Tibial nerve (tissue), 4 donors: ENCODE measurements around the gene PRSS22. TPM values are rescaled to one million over a fixed set of nuclear protein-coding genes. Genes with fewer than 3 reads are reported as not detected.
A peak's percentile ranks its signal among the peaks of the same experiment; 100 is the strongest.

ENCODE experiments used
- DNase-seq, 2 donors: peaks; one replicate each; pipeline ENCODE4 v3.0.0-alpha.2; 2019; ENCODE audit warnings: low spot score in 2 of 2
- H3K27ac ChIP-seq, 4 donors: fragments of 200-600 bp; sonication (generic) in 3 of 4; one replicate each; pipeline ENCODE4 v1.5.1; 2017 to 2019; ENCODE audit warnings: mild to moderate bottlenecking in 1 of 4
- H3K27me3 ChIP-seq, 2 donors: fragments of 200-600 bp; sonication (generic) in 1 of 2; one replicate each; pipeline versions ENCODE4 v1.5.1 to v1.6.0; 2017 to 2019
- H3K36me3 ChIP-seq, 3 donors: fragments of 200-600 bp; sonication (generic); one replicate each; pipeline ENCODE4 v1.5.1; 2018 to 2019
- H3K4me1 ChIP-seq, 4 donors: fragments of 200-600 bp; sonication (generic) in 3 of 4; one replicate each; pipeline ENCODE4 v1.5.1; 2017 to 2019
- H3K4me3 ChIP-seq, 4 donors: fragments of 200-600 bp; sonication (generic) in 3 of 4; one replicate each; pipeline ENCODE4 v1.5.1; 2017 to 2019; ENCODE audit warnings: mild to moderate bottlenecking in 1 of 4, moderate library complexity in 1 of 4
- H3K9me3 ChIP-seq, 4 donors: fragments of 200-600 bp; sonication (generic) in 3 of 4; one replicate each; pipeline ENCODE4 v1.5.1; 2017 to 2019
- CTCF ChIP-seq, 5 experiments: fragments of 200-600 bp in 3 of 5; fragments of 450-650 bp in 2 of 5; sonication (generic) in 3 of 5; IDR thresholded peaks; one replicate each; pipeline ENCODE4 v1.5.1; 2016 to 2019; ENCODE audit warnings: antibody characterized with exemption in 5 of 5, mild to moderate bottlenecking in 3 of 5, moderate library complexity in 2 of 5
- EP300 ChIP-seq, 2 donors: sonication (generic); formaldehyde crosslinking; IDR thresholded peaks; one replicate each; pipeline ENCODE4 v1.6.1; 2017; ENCODE audit warnings: antibody characterized with exemption in 2 of 2, mild to moderate bottlenecking in 1 of 2
- POLR2A ChIP-seq, 2 donors: fragments of 450-650 bp; IDR thresholded peaks; one replicate each; pipeline ENCODE4 v1.6.1; 2017; ENCODE audit warnings: antibody characterized with exemption in 2 of 2, mild to moderate bottlenecking in 2 of 2, moderate library complexity in 2 of 2
- WGBS, 2 donors: methylation state at CpG; one replicate each; pipeline ENCODE4 v1.1.5; 2018; 5-methylcytosine and 5-hydroxymethylcytosine counted together
- total RNA-seq, 4 donors: library from RNA; depleted of rRNA; stranded (reverse); fragments of >200 nt; gene quantifications; one replicate each; pipeline ENCODE4 v1.1.0, GENCODE V29; 2016

PRSS22 gene
- total RNA-seq, 4 donors from 2014 or later, result not detected

- peak overlapping the region; percentile 65 to 96 (median 83) for H3K27ac ChIP-seq
- peak overlapping the region; percentile 56 to 83 (median 60) for H3K4me3 ChIP-seq
- no peaks in the 10 kb centered on the region for H3K9me3 ChIP-seq
- peak; percentile 92 to 97 for DNase-seq
- peaks cover 0 to 7% of the 10 kb centered on the region in 2 donors for H3K27me3 ChIP-seq
- TF ChIP-seq CTCF (IDR thresholded peaks at IDR 0.05), result peak; percentile 92 to 99 (median 97)
- TF ChIP-seq POLR2A (IDR thresholded peaks at IDR 0.05), result peak in 1 of 2 donors; percentile 36
- peak; percentile 41 to 87 for TF ChIP-seq EP300 (IDR thresholded peaks at IDR 0.05)
- peaks cover 0 to 17% (median 3%) of the 10 kb centered on the region in 4 donors for H3K4me1 ChIP-seq
- no peaks in the 10 kb centered on the region for H3K36me3 ChIP-seq
- WGBS, 2 donors, result 1% methylated on average over 34 to 42 of the region's 45 CpGs
These were observed 10.2 kb upstream of the PRSS22 start for GRCh38 chr16:2867987-2868789.

- DNase-seq, result no peak
- Histone ChIP-seq H3K36me3 (no peaks in the 10 kb centered on the region), H3K9me3 (no peaks in the 10 kb centered on the region), H3K27ac (peak overlapping the region; percentile 65 to 96 (median 83)), H3K4me1 (peaks cover 0 to 17% (median 3%) of the 10 kb centered on the region in 4 donors), H3K27me3 (peaks cover 0 to 7% of the 10 kb centered on the region in 2 donors), H3K4me3 (peak overlapping the region; percentile 56 to 83 (median 60))
- TF ChIP-seq EP300 (IDR thresholded peaks at IDR 0.05), result no peak
- TF ChIP-seq POLR2A (IDR thresholded peaks at IDR 0.05), result no peak
- no peak for TF ChIP-seq CTCF (IDR thresholded peaks at IDR 0.05)
- WGBS, 2 donors, result 29 to 38% methylated on average over 8 of the region's 8 CpGs
These were observed 9.7 kb upstream of the PRSS22 start for GRCh38 chr16:2867661-2867986.

GRCh38 chr16:2866431-2866830, 8.5 kb upstream of the PRSS22 start:
- Histone ChIP-seq H3K27ac (no peak overlapping the region), H3K9me3 (peaks cover 0 to under 1% (median 0%) of the 10 kb centered on the region in 4 donors), H3K36me3 (no peaks in the 10 kb centered on the region), H3K4me1 (peaks cover 0 to 17% (median 3%) of the 10 kb centered on the region in 4 donors), H3K4me3 (no peak overlapping the region), H3K27me3 (peaks cover 0 to 7% of the 10 kb centered on the region in 2 donors)
- 55 to 62% methylated on average over 4 of the region's 4 CpGs for WGBS, 2 donors
- DNase-seq, result no peak
- TF ChIP-seq EP300 (IDR thresholded peaks at IDR 0.05), result no peak
- TF ChIP-seq CTCF (IDR thresholded peaks at IDR 0.05), result no peak
- no peak for TF ChIP-seq POLR2A (IDR thresholded peaks at IDR 0.05)

- no peak for DNase-seq
- H3K36me3 ChIP-seq, result no peaks in the 10 kb centered on the region
- H3K4me1 ChIP-seq, result peaks cover 0 to 17% (median 3%) of the 10 kb centered on the region in 4 donors
- H3K4me3 ChIP-seq, result no peak overlapping the region
- no peak overlapping the region for H3K27ac ChIP-seq
- WGBS, 2 donors, result 54 to 67% methylated on average over 4 of the region's 4 CpGs
- TF ChIP-seq EP300 (IDR thresholded peaks at IDR 0.05), result no peak
- H3K9me3 ChIP-seq, result peaks cover 0 to 8% (median 0%) of the 10 kb centered on the region in 4 donors
- H3K27me3 ChIP-seq, result peaks cover 0 to 10% of the 10 kb centered on the region in 2 donors
These were observed 7.7 kb upstream of the PRSS22 start for GRCh38 chr16:2865651-2866050.

DNA sequence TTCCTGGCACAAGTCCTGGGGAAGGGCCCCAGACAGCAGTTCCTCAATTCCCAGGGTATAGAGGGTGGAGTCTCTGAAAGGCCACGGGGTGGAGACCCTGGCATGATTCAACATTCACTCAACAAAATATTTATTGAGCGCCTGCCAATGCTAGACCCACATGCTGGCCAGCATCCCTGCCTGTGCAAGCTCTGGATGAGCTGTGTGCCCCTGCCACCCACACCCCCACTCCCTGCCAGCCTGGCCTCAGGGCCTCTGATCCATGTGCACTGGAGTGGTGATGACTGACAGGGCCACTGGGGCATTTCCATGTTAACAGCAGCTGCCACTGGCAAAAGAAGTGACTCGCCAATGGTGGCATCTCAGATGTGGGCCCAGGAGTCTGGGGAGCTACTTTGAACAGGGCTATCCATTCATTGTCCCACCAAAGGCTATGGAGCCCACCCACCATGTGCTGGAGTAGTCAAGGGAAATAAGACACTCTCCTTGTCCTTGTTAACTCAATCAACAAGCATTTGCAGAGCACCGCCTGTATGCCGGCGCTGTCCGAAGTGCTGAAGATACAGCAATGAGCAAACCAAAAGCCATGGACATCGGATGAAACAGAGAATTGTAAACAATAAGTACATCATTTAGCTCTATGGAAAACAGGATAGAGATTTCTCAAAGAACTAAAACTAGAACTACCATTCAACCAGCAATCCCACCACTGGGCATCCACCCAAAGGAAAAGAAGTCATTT, 3.0 kb upstream of the PRSS22 start:
- Histone ChIP-seq H3K4me3 (no peak overlapping the region), H3K27me3 (peaks cover 0 to 53% of the 10 kb centered on the region in 2 donors), H3K27ac (no peak overlapping the region), H3K36me3 (no peaks in the 10 kb centered on the region), H3K4me1 (peaks cover 0 to 7% (median 0%) of the 10 kb centered on the region in 4 donors), H3K9me3 (peaks cover 0 to 20% (median 0%) of the 10 kb centered on the region in 4 donors)
- DNase-seq, result no peak
- WGBS, 2 donors, result 65 to 72% methylated on average over 7 to 8 of the region's 8 CpGs
- TF ChIP-seq CTCF (IDR thresholded peaks at IDR 0.05) (no peak), EP300 (IDR thresholded peaks at IDR 0.05) (no peak), POLR2A (IDR thresholded peaks at IDR 0.05) (no peak)
